Renal pelvis (tissue), 4 donors: Measurements from ENCODE around the gene VAT1L. TPM values are rescaled to one million over a fixed set of nuclear protein-coding genes. Genes with fewer than 3 reads are reported as not detected.
A peak's percentile ranks its signal among the peaks of the same experiment; 100 is the strongest.

Source experiments
- DNase-seq: peaks from one replicate; pipeline ENCODE4 v3.0.0-alpha.2; 2013
- polyA plus RNA-seq, 3 donors: library from polyadenylated mRNA; unstranded; fragments of 120-200 nt; gene quantifications; one replicate each; pipeline ENCODE4 v1.2.1, GENCODE V29; 2013; ENCODE audit not compliant: insufficient read length in 3 of 3

Gene VAT1L
- polyA plus RNA-seq, 3 donors, result 3.4 to 6.4 (median 3.7) TPM

DNA sequence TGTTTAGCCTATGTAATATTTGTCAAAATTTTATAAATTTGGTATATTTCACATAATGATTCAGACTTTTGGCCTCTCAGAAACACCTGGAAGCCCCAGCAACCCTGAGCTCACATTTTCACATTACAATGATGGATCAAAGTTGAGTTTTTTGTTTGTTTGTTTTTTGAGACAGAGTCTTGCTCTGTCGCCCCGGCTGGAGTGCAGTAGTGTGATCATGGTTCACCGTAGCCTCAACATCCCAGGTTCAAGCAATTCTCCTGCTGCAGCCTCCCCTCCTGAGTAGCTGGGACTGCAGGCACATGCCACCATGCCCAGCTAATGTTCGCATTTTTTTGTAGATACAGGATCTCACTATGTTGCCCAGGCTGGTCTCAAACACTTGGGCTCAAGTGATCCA lies 10.6 kb upstream of the VAT1L start:
- DNase-seq, result no peak

DNA sequence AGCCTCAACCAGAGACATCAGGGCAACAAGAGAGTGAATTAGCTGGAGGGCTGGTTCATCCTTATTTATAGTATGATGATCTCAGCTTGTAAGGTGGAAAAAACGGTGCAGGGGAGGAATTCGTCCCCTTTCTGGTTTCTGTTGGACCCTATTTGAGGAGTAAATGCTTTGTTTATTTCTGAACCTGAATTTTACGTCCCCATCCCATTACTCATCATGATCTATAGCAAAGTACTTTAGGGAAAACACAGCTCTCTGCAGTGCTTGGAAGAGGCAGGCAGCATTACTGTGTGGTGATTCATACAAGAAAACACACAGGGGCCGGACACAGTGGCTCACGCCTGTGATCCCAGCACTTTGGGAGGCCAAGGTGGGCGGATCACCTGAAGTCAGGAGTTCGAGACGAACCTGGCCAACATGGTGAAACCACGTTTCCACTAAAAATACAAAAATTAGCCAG lies 8.0 kb upstream of the VAT1L start:
- no peak for DNase-seq

DNA sequence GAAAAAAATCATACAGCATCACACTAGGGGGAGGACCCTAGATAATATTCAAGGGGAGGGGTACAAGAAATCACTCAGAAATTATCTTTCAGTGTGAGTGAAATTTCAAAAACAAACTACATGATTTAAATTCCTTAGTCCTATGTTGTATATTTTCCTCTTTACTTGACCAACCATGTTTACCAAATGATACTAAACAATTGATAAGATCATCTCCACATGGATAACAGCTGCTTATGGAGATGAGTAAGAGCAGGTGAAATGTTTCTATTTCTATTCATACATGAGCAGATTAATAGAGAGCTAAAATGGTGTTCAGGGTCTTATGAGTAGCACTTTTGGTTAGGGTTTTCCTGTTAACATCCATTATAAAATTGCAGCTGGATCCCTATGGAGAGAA lies 7.3 kb upstream of the VAT1L start:
- DNase-seq, result no peak

DNA sequence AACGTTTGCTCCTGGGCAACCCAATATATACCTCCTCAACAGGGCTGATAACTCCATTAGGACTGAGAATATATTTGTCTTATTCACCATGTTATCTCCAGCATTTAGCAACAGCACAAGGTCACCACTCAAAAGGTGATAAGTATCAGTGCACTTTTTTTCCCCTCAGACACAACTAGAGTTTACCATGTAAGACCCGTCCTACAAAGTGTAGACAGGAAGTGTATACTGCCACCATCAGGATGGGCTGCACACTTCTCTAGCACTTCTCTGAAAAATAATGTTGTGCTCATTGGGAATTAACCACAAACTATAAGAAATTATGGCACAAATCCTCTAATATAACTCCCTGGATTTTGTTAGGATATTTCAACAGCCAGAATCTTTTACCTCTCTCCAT lies 5.7 kb upstream of the VAT1L start:
- DNase-seq, result no peak

DNA sequence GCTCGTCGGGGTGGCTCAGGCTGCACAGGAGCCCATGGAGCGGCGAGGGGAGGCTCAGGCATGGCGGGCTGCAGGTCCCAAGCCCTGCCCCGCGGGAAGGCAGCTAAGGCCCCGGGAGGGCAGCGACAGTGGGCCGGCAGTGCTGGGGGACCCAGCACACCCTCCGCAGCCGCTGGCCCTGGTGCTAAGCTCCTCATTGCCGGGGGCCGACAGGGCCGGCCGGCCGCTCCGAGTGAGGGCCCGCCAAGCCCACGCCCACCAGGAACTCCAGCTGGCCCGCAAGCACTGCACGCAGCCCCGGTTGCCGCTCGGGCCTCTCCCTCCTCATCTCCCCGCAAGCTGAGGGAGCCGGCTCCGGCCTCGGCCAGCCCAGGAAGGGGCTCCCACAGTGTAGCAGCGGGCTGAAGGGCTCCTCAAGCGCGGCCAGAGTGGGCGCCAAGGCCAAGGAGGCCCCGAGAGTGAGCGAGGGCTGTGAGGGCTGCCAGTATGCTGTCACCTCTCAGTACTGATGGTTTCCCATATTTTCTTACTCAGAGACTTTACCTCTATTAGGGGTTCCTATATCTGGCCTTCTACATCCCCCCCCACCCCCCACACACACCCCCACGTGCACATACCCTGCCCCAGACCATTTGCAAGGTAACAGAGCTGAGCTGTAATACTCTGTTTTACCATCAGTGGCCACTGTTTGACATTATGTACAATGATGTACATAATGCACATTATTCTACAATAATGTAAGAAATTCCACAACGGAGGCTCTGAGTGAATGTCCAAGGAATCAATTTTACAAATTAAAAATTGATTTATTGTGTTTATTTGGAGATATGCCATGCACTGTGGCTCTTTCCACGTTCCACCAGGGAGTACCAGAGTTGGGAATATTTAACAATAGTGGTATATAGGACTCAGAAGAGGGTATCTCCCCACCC lies 3.7 kb upstream of the VAT1L start:
- DNase-seq, result no peak

DNA sequence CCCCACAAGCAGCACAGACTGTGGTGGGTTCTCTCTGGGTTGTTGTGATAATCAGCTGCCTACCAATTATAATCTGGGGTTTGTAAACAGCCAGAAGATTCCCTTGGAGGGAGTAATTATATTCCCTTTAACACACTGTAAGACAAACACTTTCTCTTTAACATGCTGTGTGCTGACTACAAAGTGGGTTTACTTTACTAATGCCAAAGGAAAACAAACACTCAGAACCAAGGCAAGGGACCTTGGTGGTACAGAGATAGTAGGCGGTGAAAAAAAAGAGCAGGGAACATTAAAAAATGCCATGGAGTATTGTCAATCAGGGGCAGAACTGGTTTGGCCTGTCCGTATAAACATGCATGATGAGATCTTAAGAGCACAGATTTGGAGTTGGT lies 3.0 kb upstream of the VAT1L start:
- DNase-seq, result no peak

DNA sequence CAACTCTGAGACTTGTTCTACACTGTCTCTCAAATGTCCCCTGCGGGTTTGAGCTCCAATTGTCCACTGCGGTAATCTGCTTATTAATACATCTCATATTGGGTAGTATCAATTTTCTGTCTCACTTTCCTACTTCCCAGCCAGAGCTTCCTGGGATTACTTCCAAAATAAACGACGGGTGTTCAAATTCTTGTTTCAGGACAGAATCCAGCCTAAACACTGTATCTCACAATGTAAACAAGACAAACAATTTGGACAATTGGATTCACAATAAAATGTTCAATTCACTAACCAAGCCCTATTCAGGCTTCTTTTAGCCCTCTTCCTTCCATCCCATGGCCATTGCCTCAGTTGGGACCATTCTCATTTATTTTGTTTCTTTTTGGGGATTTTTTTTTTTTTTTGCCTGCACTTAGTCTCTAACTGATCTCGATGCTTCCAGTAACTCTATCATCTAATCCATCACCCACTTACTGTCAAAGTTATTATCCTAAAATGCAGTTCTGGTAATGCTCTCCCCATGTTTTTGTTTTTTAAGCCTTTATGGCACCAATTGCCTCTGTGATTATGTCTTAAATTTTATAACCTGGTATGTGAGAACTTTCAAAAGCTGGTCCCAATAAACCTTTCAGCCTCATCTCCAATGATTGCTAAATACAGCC lies 2.0 kb upstream of the VAT1L start:
- no peak for DNase-seq

DNA sequence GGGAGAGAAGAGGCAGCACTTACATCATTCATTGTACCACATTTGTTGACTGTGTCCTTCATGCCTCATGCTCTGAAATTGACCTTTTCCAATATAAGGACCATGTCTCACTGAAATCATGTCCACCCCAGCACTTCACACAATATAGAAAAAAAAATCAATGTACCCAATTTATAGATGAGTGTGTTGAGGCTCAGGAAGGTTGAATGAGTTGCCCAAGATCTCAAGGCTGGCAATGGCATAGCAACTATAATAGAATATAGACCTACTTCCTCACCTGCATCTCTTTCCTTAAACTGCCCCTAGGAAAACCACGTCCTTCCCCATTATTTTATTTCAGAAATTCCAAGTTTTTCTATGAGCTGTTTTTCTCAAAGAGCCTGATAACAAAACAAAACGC lies 912 bp upstream of the VAT1L start:
- DNase-seq, result no peak

DNA sequence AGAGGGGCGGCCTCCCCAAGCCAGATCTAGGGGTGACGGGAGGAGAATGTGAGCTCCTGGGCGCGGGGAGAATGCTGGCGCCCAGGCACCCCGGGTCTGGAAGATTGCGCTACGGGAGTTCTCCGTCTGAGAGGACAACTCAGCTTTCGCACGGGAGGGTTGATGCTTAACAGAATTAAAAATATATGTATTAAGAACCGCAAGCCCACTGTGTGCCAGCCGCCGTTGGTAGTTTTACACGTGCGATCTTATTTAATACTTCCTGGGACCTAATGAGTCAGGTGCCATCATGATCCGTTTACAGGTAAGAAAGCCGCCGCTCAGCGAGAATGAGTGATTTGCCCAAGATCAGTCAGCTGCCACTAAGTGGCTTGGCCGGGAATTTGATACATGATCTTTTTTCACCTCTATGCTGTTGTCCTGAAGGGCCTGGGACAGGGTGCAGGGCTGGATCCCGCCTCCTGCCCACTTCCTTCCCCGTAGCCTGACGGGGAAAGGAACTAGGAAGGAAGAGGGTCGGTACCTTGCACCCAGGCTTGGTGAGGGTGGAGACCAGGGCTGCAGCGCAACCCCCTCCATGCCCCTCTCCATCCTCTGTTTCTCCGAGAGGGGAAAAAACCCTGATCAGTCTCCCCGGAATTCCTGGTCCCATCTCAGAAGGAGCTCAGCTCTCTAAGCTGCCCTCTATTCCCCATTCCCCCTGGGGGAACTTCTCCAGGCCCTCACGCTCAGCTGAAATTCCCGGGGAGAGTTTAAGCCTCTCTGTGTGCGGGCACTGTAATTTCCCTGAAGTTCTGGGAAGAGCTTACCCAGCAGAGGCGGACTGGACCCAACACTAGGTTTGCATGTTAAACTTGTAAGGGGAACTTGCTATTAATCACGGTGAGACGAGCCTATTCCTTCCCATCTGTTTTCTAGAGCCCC lies 983 bp downstream of the VAT1L start:
- DNase-seq, result no peak

DNA sequence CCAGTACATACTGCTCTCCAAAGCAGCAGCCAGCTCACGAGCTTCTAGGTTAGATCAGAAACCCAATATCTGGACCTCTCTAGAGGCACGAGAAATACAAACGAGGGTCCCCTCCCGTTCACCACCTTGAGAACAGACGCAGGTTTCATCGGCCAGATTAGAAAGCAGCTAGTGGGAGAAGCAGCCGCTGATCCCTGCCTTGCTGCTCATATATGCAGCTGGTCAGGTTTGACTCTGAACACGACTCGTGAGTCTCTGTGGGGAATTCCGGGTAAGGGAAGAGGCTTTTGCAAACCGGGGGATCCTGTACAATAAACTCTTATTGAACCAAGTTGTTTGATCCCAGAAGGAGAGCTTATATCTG lies 1.6 kb downstream of the VAT1L start:
- DNase-seq, result no peak

DNA sequence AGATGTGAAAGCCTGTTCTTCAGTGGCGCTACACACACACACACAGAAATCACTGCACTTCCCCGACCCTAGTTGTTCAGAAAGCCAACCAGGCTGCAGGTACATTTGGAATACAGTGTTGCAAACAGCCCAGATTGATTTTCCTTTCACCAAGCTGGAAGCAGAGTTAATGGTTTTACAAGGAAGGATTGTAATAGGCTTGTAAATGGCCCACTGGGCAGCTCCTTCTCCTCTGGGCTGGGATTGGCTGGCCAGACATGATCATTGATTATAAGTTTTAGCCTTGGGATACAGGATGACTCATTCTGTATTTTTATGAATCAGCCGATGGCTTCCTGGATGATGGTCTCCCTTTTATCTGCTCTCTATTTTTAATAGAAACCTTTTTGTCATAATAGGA lies 2.5 kb downstream of the VAT1L start:
- no peak for DNase-seq

DNA sequence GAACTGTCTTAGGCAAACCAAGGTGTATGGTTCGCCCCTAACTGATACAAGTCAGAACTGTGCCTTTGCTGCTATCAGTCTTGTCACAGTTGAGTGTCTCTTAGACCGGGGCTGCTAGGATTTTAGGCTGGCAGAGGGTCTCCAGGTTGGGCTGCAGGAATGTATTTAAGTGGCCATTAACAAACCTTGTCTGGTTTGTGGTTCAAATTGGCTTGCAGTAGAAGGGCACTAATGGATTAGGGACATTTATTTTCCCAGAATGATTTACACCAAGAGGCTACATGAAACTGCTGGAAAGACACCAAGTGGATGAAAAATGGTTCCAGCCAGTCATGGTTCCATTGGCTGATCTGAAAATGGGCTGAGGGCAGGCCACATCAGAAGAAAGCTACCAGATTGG lies 5.1 kb downstream of the VAT1L start:
- no peak for DNase-seq

DNA sequence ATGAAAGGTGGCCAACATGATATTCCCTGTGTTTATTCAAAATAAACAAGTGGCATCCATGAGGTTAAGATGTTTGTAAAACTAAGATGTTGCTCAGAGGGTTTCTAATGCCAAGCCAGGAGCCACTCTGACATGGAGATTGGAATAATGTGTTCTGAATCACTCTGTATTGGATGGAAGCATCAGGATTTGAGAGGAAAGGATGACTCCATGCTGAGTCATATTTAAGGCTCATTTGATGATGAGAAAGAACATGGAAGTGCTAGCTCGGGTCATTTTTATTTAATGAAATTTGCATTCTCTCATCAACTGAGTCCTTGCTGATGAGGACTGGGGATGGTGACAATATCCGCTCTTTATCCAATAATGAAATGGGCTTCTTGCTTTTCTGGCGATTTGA lies 6.2 kb downstream of the VAT1L start:
- DNase-seq, result no peak

DNA sequence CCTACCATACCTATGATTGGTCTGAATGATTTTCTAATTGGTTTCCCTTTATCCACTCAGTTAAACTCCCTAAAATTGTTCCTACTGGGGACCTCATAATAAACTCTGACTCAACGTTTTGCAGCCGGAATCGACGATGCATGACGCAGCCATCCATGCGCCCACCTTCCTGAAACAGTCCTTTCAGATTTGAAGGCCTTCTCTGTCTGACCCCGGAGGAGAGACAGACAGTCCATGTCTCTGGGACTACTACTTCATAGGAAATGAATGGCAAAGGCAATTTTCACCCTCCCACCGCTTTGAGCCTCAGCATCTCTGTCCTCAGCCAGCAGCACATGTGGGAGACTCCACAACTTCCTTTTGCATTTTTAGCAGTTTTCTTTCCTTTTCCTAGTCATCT lies 13.5 kb downstream of the VAT1L start:
- DNase-seq, result no peak

DNA sequence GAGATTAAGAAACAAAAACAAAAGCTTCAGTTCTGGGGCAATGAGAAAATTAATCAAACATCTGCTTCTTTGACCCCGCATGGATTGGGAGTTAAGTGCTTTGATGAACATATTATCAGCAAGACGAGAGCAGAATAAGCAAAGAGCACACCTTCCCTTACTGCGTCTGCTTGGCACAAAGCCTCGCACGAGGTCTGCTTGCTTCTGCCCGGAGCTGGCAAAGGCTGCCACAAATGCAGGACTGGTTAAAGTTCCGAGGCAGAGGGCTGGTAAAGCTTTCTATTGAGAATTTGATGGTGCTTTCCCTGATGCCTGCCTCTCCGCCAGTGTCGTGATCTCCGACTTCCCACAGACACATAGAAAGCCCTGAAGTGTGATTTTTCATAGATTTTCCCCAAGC lies 17.0 kb downstream of the VAT1L start:
- no peak for DNase-seq

DNA sequence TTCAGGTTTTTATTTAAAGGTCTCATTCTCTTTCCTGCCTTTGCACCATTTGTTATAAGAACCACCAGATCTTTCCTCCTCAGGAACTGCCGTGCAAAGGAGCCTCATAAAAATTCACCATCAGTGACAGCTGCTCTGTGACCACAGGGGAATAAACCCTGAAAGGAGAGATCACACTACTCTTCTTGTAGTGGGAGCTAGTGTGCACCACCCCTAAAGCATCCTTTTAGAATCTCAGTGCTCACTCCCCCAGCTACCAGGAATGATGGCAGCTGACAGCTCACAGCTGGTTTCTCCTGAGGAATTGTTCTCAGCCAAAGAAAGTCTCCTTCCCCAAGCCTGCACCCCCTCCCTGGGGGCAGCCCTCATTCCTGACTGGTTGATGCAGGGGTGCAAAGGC lies 18.7 kb downstream of the VAT1L start:
- DNase-seq, result peak; percentile 50

DNA sequence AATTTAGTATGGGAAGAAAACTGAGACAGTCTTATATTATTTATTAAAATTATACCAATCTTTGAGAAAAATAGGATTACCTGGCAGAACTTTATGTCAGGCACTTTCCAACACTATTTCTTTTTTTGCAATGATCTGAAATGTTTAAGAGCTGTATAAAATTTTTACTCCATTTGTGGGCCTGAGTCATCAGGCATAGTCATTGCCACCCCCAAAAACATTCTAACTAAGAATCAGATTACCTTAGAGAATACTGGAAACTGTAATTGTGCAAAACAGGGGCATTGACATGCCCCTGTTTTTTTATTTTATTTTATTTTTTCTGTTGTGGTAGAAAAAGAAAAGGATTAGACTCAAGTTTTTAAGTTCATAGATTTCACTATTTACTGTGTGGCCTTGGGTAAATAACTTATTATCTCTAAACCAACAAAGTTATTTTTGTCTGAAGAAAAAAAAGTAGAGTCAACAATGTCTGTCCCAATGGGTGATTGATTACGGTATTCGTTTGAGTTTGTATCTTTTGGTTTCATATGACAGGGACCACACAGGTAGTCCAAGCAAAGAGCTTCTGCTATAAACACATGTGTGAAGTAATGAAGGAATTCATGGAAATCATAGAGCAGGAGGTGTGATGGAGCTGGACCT lies 24.6 kb downstream of the VAT1L start:
- DNase-seq, result no peak

DNA sequence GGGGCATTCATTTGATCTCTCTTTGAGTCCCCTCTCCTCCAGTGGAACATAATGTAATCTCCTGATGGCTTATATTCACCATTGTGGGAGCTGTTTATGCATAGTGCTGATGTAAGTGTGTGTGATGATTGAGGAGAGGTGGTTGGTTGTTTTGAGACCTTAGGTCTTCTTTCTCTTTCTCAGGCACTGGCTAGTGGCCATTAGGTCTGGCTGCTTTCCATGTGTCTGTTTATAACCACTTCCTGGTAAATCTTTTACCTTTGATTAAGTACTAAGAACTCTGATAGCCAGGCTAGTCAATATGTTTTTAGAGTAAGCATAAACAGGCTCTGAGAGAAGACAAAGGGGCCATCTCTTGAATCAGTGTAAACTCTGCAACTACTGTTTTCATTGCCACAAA lies 27.9 kb downstream of the VAT1L start:
- no peak for DNase-seq

DNA sequence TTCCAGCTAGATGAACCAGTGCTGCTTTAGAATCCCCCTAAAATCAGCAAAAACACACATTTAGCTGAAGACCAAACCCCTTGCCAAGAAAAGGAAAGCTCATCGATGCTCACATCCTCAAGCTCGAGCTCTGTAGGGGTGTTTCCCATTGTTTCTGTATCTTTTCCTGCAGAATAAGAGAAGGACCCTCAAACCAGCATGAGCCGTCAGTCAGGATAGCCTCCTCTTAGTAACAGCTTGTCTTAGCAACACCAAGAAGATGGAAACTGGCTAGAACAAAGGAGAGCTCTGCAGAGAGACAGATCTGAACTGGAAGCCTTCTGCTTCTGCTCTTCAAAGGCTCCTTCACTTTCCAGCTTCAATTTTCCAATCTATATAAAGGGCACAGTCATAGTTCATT lies 32.0 kb downstream of the VAT1L start:
- no peak for DNase-seq

DNA sequence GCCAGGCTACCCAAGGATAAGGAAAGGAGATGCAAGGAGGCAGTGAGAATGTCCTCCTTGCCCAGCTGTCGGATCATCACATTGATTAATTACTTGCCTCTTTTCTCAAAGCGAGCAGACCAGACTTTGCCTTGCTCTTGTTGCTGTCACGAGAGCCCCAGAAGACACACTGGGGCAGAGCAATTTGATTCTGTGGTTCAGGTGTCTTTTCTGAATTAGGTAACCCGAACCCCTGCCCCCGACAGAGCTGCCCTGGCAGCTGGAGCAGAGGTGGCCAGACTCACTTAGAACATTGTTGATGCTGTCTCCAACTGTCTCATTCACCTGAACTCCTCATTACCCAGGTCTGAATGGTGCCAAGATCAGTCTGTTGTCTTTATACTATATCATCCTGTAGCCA lies 34.3 kb downstream of the VAT1L start:
- DNase-seq, result no peak

DNA sequence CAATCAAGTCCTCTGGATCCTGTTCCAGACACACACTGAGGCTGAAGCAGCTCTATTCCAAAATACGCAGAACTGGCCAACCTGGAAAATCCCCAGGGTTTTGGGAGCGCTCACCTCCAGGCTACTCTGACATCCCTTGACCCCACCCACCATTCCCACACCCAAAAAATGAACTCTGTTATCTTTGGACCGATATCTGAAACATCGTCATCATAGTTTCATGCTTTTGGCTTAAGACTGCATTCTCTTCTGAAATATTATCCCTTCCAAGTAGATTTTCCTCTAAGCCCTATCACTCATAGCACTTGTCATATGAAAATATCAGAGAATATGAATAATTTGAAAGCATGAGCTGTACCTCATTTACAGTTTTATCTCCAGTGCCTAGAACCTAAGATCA lies 34.7 kb downstream of the VAT1L start:
- no peak for DNase-seq

DNA sequence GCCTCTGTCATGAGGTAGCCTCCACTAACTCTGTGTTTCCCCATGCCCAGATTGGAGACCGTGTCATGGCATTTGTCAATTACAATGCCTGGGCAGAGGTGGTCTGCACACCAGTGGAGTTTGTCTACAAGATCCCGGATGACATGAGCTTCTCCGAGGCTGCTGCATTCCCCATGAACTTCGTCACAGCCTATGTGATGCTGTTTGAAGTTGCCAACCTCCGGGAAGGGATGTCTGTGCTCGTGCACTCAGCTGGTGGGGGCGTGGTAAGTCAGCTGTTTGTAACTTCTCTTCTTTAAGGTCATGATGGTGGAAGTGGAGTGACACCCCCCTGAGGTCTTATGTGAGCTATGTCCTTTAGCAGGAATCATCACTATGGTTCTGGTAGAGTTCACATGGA lies 36.8 kb downstream of the VAT1L start:
- no peak for DNase-seq
